NB4 (cell line): ENCODE results near the gene RSRC1.
A peak's percentile ranks its signal among the peaks of the same experiment; 100 is the strongest.

Experiments
- DNase-seq: peaks from one replicate; pipeline ENCODE4 v3.0.0; 2010; ENCODE audit warnings: low read depth
- H3K4me3 ChIP-seq: one replicate; pipeline ENCODE4 v1.5.1; 2011; ENCODE audit warnings: mild to moderate bottlenecking, low read depth, low read length, moderate library complexity
- CTCF ChIP-seq: IDR thresholded peaks from one replicate; pipeline ENCODE4 v1.5.1; 2012; ENCODE audit warnings: low read depth, low read length
- MAX ChIP-seq: IDR thresholded peaks from 2 replicates; pipeline ENCODE4 v1.6.1; 2011; ENCODE audit warnings: low read depth, low read length
- MYC ChIP-seq: IDR thresholded peaks from 2 replicates; pipeline ENCODE4 v1.6.1; 2011; ENCODE audit warnings: low read depth, low read length
- POLR2A ChIP-seq: IDR thresholded peaks from 2 replicates; pipeline ENCODE4 v1.6.1; 2011; ENCODE audit warnings: mild to moderate bottlenecking; ENCODE audit not compliant: insufficient read length; ENCODE audit errors: extremely low read depth

The RSRC1 gene

GRCh38 chr3:158273656-158274055, 163.8 kb downstream of the RSRC1 start:
- H3K4me3 ChIP-seq, result no peak overlapping the region
- no peak for DNase-seq
- TF ChIP-seq MYC, result no peak
- no peak for TF ChIP-seq POLR2A
- TF ChIP-seq MAX, result no peak
- no peak for TF ChIP-seq CTCF

GRCh38 chr3:158278187-158278586, 168.3 kb downstream of the RSRC1 start:
- H3K4me3 ChIP-seq, result no peak overlapping the region
- TF ChIP-seq MAX, result no peak
- TF ChIP-seq CTCF, result no peak
- TF ChIP-seq POLR2A, result no peak
- no peak for TF ChIP-seq MYC
- no peak for DNase-seq

GRCh38 chr3:158279609-158280008, 169.7 kb downstream of the RSRC1 start:
- TF ChIP-seq MAX (no peak), POLR2A (no peak), CTCF (no peak), MYC (no peak)
- no peak overlapping the region for H3K4me3 ChIP-seq
- peak; percentile 38 for DNase-seq

- H3K4me3 ChIP-seq, result no peak overlapping the region
- no peak for TF ChIP-seq MAX
- TF ChIP-seq MYC, result no peak
- no peak for TF ChIP-seq CTCF
- no peak for TF ChIP-seq POLR2A
- DNase-seq, result no peak
Measured at GRCh38 chr3:158295771-158296170, 185.9 kb downstream of the RSRC1 start.

- no peak overlapping the region for H3K4me3 ChIP-seq
- TF ChIP-seq MYC (no peak), POLR2A (no peak)
- no peak for DNase-seq
Measured at GRCh38 chr3:158297940-158298339, 188.1 kb downstream of the RSRC1 start.

GRCh38 chr3:158308236-158308928, 198.5 kb downstream of the RSRC1 start:
- TF ChIP-seq MYC (no peak), CTCF (no peak), MAX (no peak), POLR2A (no peak)
- no peak overlapping the region for H3K4me3 ChIP-seq
- DNase-seq, result no peak
